HCT116 (cell line): ENCODE measurements around the gene KCNK10.

Experiments
- CTCF ChIP-seq, 3 experiments: fragments of 200-600 bp in 1 of 3; sonication (generic) in 1 of 3; IDR thresholded peaks in 2 of 3; conservative IDR thresholded peaks in 1 of 3; 2 replicates each; pipeline ENCODE4 v1.5.1; 2012 to 2017; ENCODE audit warnings: low read depth in 2 of 3, low read length in 2 of 3, antibody characterized with exemption in 1 of 3, borderline replicate concordance in 1 of 3, control low read depth in 1 of 3, mild to moderate bottlenecking in 1 of 3, mixed read lengths in 1 of 3, mixed run types in 1 of 3, moderate library complexity in 1 of 3; ENCODE audit not compliant: insufficient read depth in 1 of 3
- FOSL1 ChIP-seq: IDR thresholded peaks from 2 replicates; pipeline ENCODE4 v1.6.1; 2012; ENCODE audit warnings: low read depth
- MAX ChIP-seq: IDR thresholded peaks from 2 replicates; pipeline ENCODE4 v1.6.1; 2012
- POLR2AphosphoS5 ChIP-seq: IDR thresholded peaks from 2 replicates; pipeline ENCODE4 v1.6.1; 2011; ENCODE audit warnings: mild to moderate bottlenecking, low read depth, low read length, moderate library complexity
- RAD21 ChIP-seq: IDR thresholded peaks from 2 replicates; pipeline ENCODE4 v1.6.1; 2012; ENCODE audit warnings: low read depth, mild to moderate bottlenecking
- REST ChIP-seq: IDR thresholded peaks from 2 replicates; pipeline ENCODE4 v1.6.1; 2012; ENCODE audit warnings: low read depth
- SIN3A ChIP-seq: IDR thresholded peaks from 2 replicates; pipeline ENCODE4 v1.6.1; 2012; ENCODE audit warnings: low read depth
- SRF ChIP-seq: IDR thresholded peaks from 2 replicates; pipeline ENCODE4 v1.6.1; 2012; ENCODE audit warnings: low read depth
- ZNF274 ChIP-seq: fragments of 200-500 bp; sonication (Bioruptor generic); IDR thresholded peaks from 2 replicates; pipeline ENCODE4 v1.6.1; 2014; ENCODE audit warnings: mild to moderate bottlenecking, low read depth, low read length, inconsistent platforms

- TF ChIP-seq SRF, result no peak
- peak in 2 of 3 experiments; percentile 73 to 74; a peak in 4 of 6 replicates for TF ChIP-seq CTCF (IDR thresholded peaks at IDR 0.05 in 2 of 3, conservative IDR thresholded peaks at IDR 0.05 in 1 of 3; ENCODE audit: borderline replicate concordance in 1 of 3, insufficient read depth in 1 of 3, low read depth in 2 of 3, low read length in 2 of 3)
- no peak for TF ChIP-seq MAX
- no peak for TF ChIP-seq FOSL1
- TF ChIP-seq ZNF274, result no peak
- no peak for TF ChIP-seq REST
- peak; percentile 34 for TF ChIP-seq RAD21
- no peak for TF ChIP-seq POLR2AphosphoS5
- TF ChIP-seq SIN3A, result no peak
Observed at GRCh38 chr14:88168498-88169165, 154.4 kb downstream of the KCNK10 start.
